CD4-positive, alpha-beta T cell (primary cell): Measurements from ENCODE around the gene HIP1R. TPM values are rescaled to one million over a fixed set of nuclear protein-coding genes. Genes with fewer than 3 reads are reported as not detected.

ENCODE experiments used
- ATAC-seq: fragments of 200-7000 bp; cut with Tn5 transposase; one replicate; pipeline ENCODE4 v1.10.0; 2022; ENCODE audit warnings: mild to moderate bottlenecking; ENCODE audit not compliant: poor library complexity
- CTCF ChIA-PET: fragments of 350-600 bp; sonication (Branson Sonifier 250); formaldehyde crosslinking; loops from one replicate; lab custom pipeline; 2021; ENCODE audit warnings: antibody characterized with exemption, inconsistent platforms; lab: Charles Lee
- POLR2A ChIA-PET: fragments of 350-600 bp; sonication (Branson Sonifier 250); formaldehyde crosslinking; loops from one replicate; lab custom pipeline; 2021; ENCODE audit warnings: antibody characterized with exemption, inconsistent platforms; lab: Charles Lee
- DNase-seq, 14 experiments: peaks; one replicate each; pipeline ENCODE4 v3.0.0-alpha.2; 2013 to 2020; ENCODE audit warnings: mixed read lengths in 2 of 14
- H3K27ac ChIP-seq, 2 donors: one replicate each; pipeline versions ENCODE4 v1.5.1 to v1.7.0; 2013; ENCODE audit warnings: low read length in 2 of 2, low read depth in 1 of 2, mild to moderate bottlenecking in 1 of 2
- H3K27me3 ChIP-seq, 2 experiments: 1 replicate in 1 of 2; 2 replicates in 1 of 2; pipeline versions ENCODE4 v1.6.1 to v1.7.0; 2013; ENCODE audit warnings: low read length in 2 of 2, control low read depth in 1 of 2, mild to moderate bottlenecking in 1 of 2, moderate library complexity in 1 of 2; ENCODE audit not compliant: insufficient read depth in 2 of 2, control insufficient read depth in 1 of 2
- H3K36me3 ChIP-seq: one replicate; pipeline ENCODE4 v1.6.1; 2013; ENCODE audit warnings: low read length, control low read depth; ENCODE audit not compliant: insufficient read depth
- H3K4me1 ChIP-seq: one replicate; pipeline ENCODE4 v1.6.1; 2013; ENCODE audit warnings: low read length, control low read depth; ENCODE audit not compliant: insufficient read depth
- H3K4me3 ChIP-seq: one replicate; pipeline ENCODE4 v1.5.1; 2013; ENCODE audit warnings: mild to moderate bottlenecking, low read length, moderate library complexity
- H3K9me3 ChIP-seq, 2 experiments: 1 replicate in 1 of 2; 2 replicates in 1 of 2; pipeline versions ENCODE4 v1.6.1 to v1.7.0; 2013; ENCODE audit warnings: low read length in 2 of 2, mild to moderate bottlenecking in 2 of 2, control low read depth in 1 of 2, moderate library complexity in 1 of 2; ENCODE audit not compliant: control insufficient read depth in 1 of 2, insufficient read depth in 1 of 2
- H3K27ac Mint-ChIP-seq: one replicate; pipeline ENCODE4 v1.8.0; 2020; ENCODE audit warnings: mixed read lengths
- H3K27me3 Mint-ChIP-seq: one replicate; pipeline ENCODE4 v1.8.0; 2021; ENCODE audit warnings: mixed read lengths
- H3K36me3 Mint-ChIP-seq: one replicate; pipeline ENCODE4 v1.8.0; 2021; ENCODE audit warnings: low read depth, mixed read lengths
- H3K4me1 Mint-ChIP-seq: one replicate; pipeline ENCODE4 v1.8.0; 2021; ENCODE audit warnings: low read depth, mixed read lengths
- H3K4me3 Mint-ChIP-seq: one replicate; pipeline ENCODE4 v1.8.0; 2020; ENCODE audit warnings: mild to moderate bottlenecking, mixed read lengths
- H3K9me3 Mint-ChIP-seq: one replicate; pipeline ENCODE4 v1.8.0; 2020; ENCODE audit warnings: mixed read lengths
- CTCF ChIP-seq: fragments of 200-600 bp; IDR thresholded peaks from one replicate; pipeline ENCODE4 v1.8.0; 2022; ENCODE audit warnings: antibody characterized with exemption, mild to moderate bottlenecking
- intact Hi-C, 2 experiments: fragments of 100-400 bp; cut with DNase I in 1 of 2; cut with micrococcal nuclease in 1 of 2; formaldehyde crosslinking; loops; one replicate each; pipeline versions ENCODE4 v1.15.1 to v1.9.0; 2023 to 2025; cut with DNase I, micrococcal nuclease
- total RNA-seq, 174 experiments: library from RNA in 2 of 174; stranded (reverse) in 2 of 174; gene quantifications; one replicate each; pipeline ENCODE4 v1.2.3 and lab custom pipeline; 2021 to 2026

The HIP1R gene
- total RNA-seq, 2 experiments from 2014 or later = 184 to 185 TPM

DNA sequence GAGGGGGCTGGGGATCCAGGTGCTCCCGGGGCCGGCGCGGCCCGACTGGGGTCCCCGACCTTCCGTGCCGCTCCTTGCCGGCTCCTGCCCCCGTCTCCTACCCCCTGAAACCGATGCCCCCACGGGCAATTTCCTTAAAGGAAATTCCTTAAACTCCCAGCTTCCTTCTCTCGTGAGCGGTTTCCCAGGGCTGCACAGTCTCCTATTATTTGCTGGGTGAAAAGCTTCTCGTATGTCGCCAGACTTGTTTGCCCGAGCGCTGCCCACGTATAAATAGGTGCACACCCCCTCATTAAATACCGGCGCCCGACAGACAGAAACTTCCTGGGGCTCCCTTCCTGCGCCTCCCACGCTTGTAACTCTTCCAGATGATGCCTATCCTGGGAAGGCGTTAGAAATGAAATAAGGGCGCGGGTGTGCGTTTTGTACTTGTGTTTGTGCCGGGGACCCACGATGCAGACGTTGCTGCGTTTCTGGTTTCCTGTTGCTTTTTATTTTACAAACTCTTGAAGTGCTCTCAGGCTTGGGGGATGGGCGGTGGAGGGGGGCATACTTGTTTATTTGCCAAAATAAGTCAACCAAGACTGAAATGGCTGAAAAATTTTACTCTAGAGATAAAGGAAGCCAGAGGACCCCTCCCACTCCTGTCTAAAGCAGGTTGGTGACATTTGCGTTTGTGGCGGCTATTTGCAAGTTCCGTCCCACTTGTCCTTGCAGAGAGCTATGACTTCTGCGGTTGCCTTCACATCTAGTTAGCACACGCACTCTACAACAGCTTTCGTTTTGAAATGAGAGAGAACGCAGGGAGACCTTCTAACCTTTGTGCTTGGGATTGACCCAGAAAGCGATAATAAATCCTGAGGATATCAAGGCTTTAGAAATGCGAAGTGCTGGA is 1.0 kb downstream of the HIP1R start:
- intact Hi-C loops = loop anchor here (1.0 to 5.0 kb wide), 4 partner anchors 43 to 63 kb away; partner anchors contain the start of gene CCDC62 (in 1 of the 2)
- ATAC-seq = peak; percentile 64
- no peaks in the 10 kb centered on the region for H3K27me3 Mint-ChIP-seq
- Histone ChIP-seq H3K4me1 (peaks cover 24% of the 10 kb centered on the region), H3K27me3 (no peaks in the 10 kb centered on the region), H3K36me3 (no peaks in the 10 kb centered on the region), H3K4me3 (peak overlapping the region; percentile 90), H3K27ac (peak overlapping the region; percentile 52 to 75), H3K9me3 (no peaks in the 10 kb centered on the region)
- no peak for TF ChIP-seq CTCF
- peak overlapping the region; percentile 94 for H3K27ac Mint-ChIP-seq
- H3K9me3 Mint-ChIP-seq = no peaks in the 10 kb centered on the region
- ChIA-PET POLR2A (interaction anchor here (0.6 to 2.7 kb wide), 31 partner anchors 8 to 549 kb away, joined by 3 to 22 read pairs (median 5); partner anchors contain the start of genes ABCB9, DENR, MPHOSPH9 and MTRFR), CTCF (interaction anchor here (1.0 kb wide), 1 partner anchor 77 kb away, joined by 4 read pairs; no protein-coding TSS in a partner anchor)
- DNase-seq = peak; percentile 38 to 78 (median 62)
- peak overlapping the region; percentile 97 for H3K4me3 Mint-ChIP-seq
- peaks cover 28% of the 10 kb centered on the region for H3K36me3 Mint-ChIP-seq
- H3K4me1 Mint-ChIP-seq = peaks cover 50% of the 10 kb centered on the region

DNA sequence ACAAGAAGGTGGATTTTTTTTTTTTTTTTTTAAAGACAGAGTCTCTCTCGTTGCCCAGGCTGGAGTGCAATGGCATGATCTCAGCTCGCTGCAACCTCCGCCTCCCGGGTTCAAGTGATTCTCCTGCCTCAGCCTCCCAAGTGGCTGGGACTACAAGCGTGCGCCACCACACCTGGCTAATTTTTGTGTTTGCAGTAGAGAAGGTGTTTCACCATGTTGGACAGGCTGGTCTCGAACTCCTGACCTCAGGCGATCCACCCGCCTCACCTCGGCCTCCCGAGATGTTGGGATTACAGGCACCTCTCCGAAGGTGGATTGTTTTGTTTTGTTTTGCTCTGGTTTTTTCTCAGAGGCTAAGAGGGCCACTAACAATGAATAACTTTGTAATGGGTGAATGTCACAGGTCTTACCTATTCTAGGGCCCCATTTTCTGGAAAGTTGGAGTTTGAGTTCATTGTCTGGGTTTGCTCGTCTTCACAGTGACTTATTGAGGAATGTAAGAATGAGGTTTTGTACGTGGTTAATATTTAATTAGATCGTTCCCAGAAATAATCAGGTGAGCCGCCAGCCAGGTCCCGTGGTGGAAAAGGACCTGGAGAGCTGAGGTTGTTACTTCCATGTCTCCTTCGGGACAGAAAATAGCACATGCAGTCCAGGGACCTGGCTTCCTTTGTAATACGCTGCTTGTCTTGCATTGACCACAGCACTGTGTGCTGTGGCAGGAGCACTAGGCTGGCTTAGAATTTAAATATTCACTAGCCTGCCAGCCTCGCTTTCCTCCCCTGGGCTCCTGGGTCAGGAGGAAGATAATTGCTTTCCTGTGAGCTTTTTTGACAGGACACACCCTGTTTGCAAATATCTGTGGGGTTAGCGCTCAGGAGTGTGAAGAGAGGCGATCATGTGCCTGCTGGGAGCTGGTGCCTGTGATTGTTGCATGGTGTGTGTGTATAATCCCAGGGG is 2.3 kb downstream of the HIP1R start:
- DNase-seq (no peak), ATAC-seq (no peak)
- H3K4me3 Mint-ChIP-seq = peak overlapping the region; percentile 97
- ChIA-PET POLR2A (interaction anchor here (1.2 kb wide), 1 partner anchor 137 kb away, joined by 3 read pairs; the partner anchor contains the start of gene OGFOD2), CTCF (no interaction called here)
- intact Hi-C loops = loop anchor here in 1 of 2 experiments (2.0 to 5.0 kb wide), 4 partner anchors 21 to 63 kb away; partner anchors contain the start of gene CCDC62
- H3K36me3 Mint-ChIP-seq = peaks cover 28% of the 10 kb centered on the region
- H3K27me3 Mint-ChIP-seq = no peaks in the 10 kb centered on the region
- Histone ChIP-seq H3K4me3 (peak overlapping the region; percentile 90), H3K9me3 (no peaks in the 10 kb centered on the region), H3K27me3 (no peaks in the 10 kb centered on the region), H3K4me1 (peaks cover 24% of the 10 kb centered on the region), H3K36me3 (peaks cover 2% of the 10 kb centered on the region), H3K27ac (no peak overlapping the region)
- TF ChIP-seq CTCF = no peak
- H3K4me1 Mint-ChIP-seq = peaks cover 52% of the 10 kb centered on the region
- H3K27ac Mint-ChIP-seq = peak overlapping the region; percentile 94
- no peaks in the 10 kb centered on the region for H3K9me3 Mint-ChIP-seq

DNA sequence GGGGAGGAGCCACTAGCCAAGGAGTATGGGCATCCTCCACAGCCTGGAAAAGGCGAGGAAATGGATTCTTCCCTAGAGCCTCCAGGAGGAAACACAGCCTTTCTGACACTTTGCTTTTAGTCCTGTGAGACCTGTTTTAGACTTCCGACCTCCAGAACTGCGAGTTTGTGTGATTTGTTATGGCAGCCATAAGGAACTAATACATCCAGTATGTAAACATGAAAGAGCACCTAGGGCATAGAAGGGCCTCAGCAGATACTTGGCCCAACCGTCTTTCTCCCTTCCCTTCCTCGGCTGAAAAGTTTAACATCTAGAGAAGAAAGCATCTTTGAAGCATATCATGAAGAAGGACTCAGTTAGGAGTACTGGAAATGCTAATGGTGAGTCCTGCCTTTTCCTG is 3.6 kb downstream of the HIP1R start:
- H3K4me3 ChIP-seq = no peak overlapping the region
- TF ChIP-seq CTCF = no peak
- ATAC-seq (no peak), DNase-seq (no peak)
- intact Hi-C loops = loop anchor here in 1 of 2 experiments (2.0 to 5.0 kb wide), 2 partner anchors 20 to 47 kb away; no protein-coding TSS in a partner anchor
- peaks cover 28% of the 10 kb centered on the region for H3K36me3 Mint-ChIP-seq
- H3K27me3 ChIP-seq = no peaks in the 10 kb centered on the region
- peak overlapping the region; percentile 8 for H3K4me3 Mint-ChIP-seq
- no peak overlapping the region for H3K27ac ChIP-seq
- peaks cover 27% of the 10 kb centered on the region for H3K4me1 ChIP-seq
- peaks cover 2% of the 10 kb centered on the region for H3K36me3 ChIP-seq
- ChIA-PET POLR2A (interaction anchor here (1.2 kb wide), 1 partner anchor 136 kb away, joined by 3 read pairs; the partner anchor contains the start of gene OGFOD2), CTCF (no interaction called here)
- H3K4me1 Mint-ChIP-seq = peaks cover 52% of the 10 kb centered on the region
- no peaks in the 10 kb centered on the region for H3K9me3 Mint-ChIP-seq
- no peaks in the 10 kb centered on the region for H3K9me3 ChIP-seq
- H3K27me3 Mint-ChIP-seq = no peaks in the 10 kb centered on the region
- peak overlapping the region; percentile 71 for H3K27ac Mint-ChIP-seq
